ENCODE measurements around the gene MBNL2. TPM values are rescaled to one million over a fixed set of nuclear protein-coding genes. Genes with fewer than 3 reads are reported as not detected.
A peak's percentile ranks its signal among the peaks of the same experiment; 100 is the strongest.

Gene MBNL2
- total and polyA plus RNA-seq, 2 of the 13 experiments (the other 11 are each of a cell fraction or from before 2014, with no cell fraction given): 30.8 to 59.0 TPM

- no peak for TF ChIP-seq IKZF5 (CRISPR knock-in tag; IDR thresholded peaks at IDR 0.05)
- no peak for TF ChIP-seq ELF1 (CRISPR knock-in tag; IDR thresholded peaks at IDR 0.05)
- no peak for TF ChIP-seq NPAS2 (CRISPR knock-in tag; IDR thresholded peaks at IDR 0.05; ENCODE audit: borderline replicate concordance)
- no peak for TF ChIP-seq MBD4 (IDR thresholded peaks at IDR 0.05; ENCODE audit: borderline replicate concordance, low read length)
- no peak for TF ChIP-seq ZBTB39 (CRISPR knock-in tag; IDR thresholded peaks at IDR 0.05)
- TF ChIP-seq ZFP82 (CRISPR knock-in tag; IDR thresholded peaks at IDR 0.05; ENCODE audit: borderline replicate concordance): no peak
- no peak for TF ChIP-seq ZNF383 (CRISPR knock-in tag; IDR thresholded peaks at IDR 0.05; ENCODE audit: borderline replicate concordance)
- peak; percentile 57; the same call in 1 of the 2 replicates for TF ChIP-seq ZNF446 (CRISPR knock-in tag; IDR thresholded peaks at IDR 0.05)
- 0 out of 2 replicates have a peak, but pooled peaks have one; percentile 36 for TF ChIP-seq ZNF709 (CRISPR knock-in tag; IDR thresholded peaks at IDR 0.05)
- TF ChIP-seq ARID4A (CRISPR knock-in tag; IDR thresholded peaks at IDR 0.05; ENCODE audit: borderline replicate concordance): peak; percentile 28
- TF ChIP-seq ZNF841 (CRISPR knock-in tag; IDR thresholded peaks at IDR 0.05; ENCODE audit: borderline replicate concordance): no peak
- no peak for TF ChIP-seq PHF5A (CRISPR knock-in tag; IDR thresholded peaks at IDR 0.05; ENCODE audit: low read depth, unreplicated experiment)
- no peak; the same call in 1 of the 2 replicates for TF ChIP-seq MAX (IDR thresholded peaks at IDR 0.05)
- TF ChIP-seq HOMEZ (CRISPR knock-in tag; IDR thresholded peaks at IDR 0.05; ENCODE audit: low read depth): no peak
- TF ChIP-seq NCOA2 (CRISPR knock-in tag; IDR thresholded peaks at IDR 0.05): no peak
- TF ChIP-seq KLF12 (CRISPR knock-in tag; IDR thresholded peaks at IDR 0.05; ENCODE audit: borderline replicate concordance): no peak
- no peak for TF ChIP-seq FOXO4 (CRISPR knock-in tag; conservative IDR thresholded peaks at IDR 0.05)
Measured at GRCh38 chr13:97434397-97435201, 212.5 kb downstream of the MBNL2 start (continued).
